GM18499 (cell line): ENCODE results near the gene SYNGR1.
"Not testable (repeated sequence)": the region's sequence is repeated elsewhere in the genome, so short reads cannot be mapped to it uniquely, and the experiment has no call there.

Experiments
- ATAC-seq: cut with Tn5 transposase; IDR thresholded peaks from one replicate; pipeline ENCODE4 v1.9.1; 2021; ENCODE audit warnings: moderate number of reproducible peaks; ENCODE audit not compliant: insufficient read depth, unreplicated experiment

SYNGR1 gene

GRCh38 chr22:39316440-39317083 lies 33.2 kb upstream of the SYNGR1 start:
- no peak for ATAC-seq

- no peak for ATAC-seq
Measured at GRCh38 chr22:39317084-39317774, 32.6 kb upstream of the SYNGR1 start.

GRCh38 chr22:39317775-39318506 lies 31.9 kb upstream of the SYNGR1 start:
- no peak for ATAC-seq

- ATAC-seq = no peak
Measured at GRCh38 chr22:39318507-39319283, 31.1 kb upstream of the SYNGR1 start.

- peak; percentile 55 for ATAC-seq
Measured at GRCh38 chr22:39319284-39320022, 30.3 kb upstream of the SYNGR1 start, which contains the start of gene RPL3. Gene RPL3 (minus strand): TSS chr22:39319623. CDS start chr22:39319597, 26 bp downstream.

GRCh38 chr22:39320616-39321029 lies 29.2 kb upstream of the SYNGR1 start:
- ATAC-seq = not testable (repeated sequence)

- no peak for ATAC-seq
Measured at GRCh38 chr22:39325392-39325932, 24.3 kb upstream of the SYNGR1 start.

GRCh38 chr22:39327995-39328754 lies 21.6 kb upstream of the SYNGR1 start:
- ATAC-seq = no peak

- ATAC-seq = not testable (repeated sequence)
Measured at GRCh38 chr22:39330553-39330952, 19.2 kb upstream of the SYNGR1 start.

GRCh38 chr22:39332441-39333064 lies 17.2 kb upstream of the SYNGR1 start:
- ATAC-seq = no peak

GRCh38 chr22:39336411-39336810 lies 13.4 kb upstream of the SYNGR1 start:
- no peak for ATAC-seq

- not testable (repeated sequence) for ATAC-seq
Measured at GRCh38 chr22:39339775-39340174, 10.0 kb upstream of the SYNGR1 start.

- no peak for ATAC-seq
Measured at GRCh38 chr22:39341179-39341578, 8.6 kb upstream of the SYNGR1 start.

GRCh38 chr22:39343259-39344045 lies 6.3 kb upstream of the SYNGR1 start:
- no peak for ATAC-seq

- no peak for ATAC-seq
Measured at GRCh38 chr22:39344046-39344390, 5.8 kb upstream of the SYNGR1 start.

- no peak for ATAC-seq
Measured at GRCh38 chr22:39345231-39345630, 4.6 kb upstream of the SYNGR1 start.

- ATAC-seq = no peak
Measured at GRCh38 chr22:39348909-39349505, 784 bp upstream of the SYNGR1 start.
